GM12873 (cell line): ENCODE results near the gene KMT2A.

ENCODE experiments used
- TF ChIP-seq, protein P1 (sequence below): IDR thresholded peaks from 2 replicates; pipeline ENCODE4 v1.5.1; 2012; ENCODE audit warnings: low read depth, mild to moderate bottlenecking, moderate library complexity, low read length, control low read depth; ENCODE audit not compliant: insufficient read depth; ENCODE audit errors: missing control alignments

Gene KMT2A

DNA sequence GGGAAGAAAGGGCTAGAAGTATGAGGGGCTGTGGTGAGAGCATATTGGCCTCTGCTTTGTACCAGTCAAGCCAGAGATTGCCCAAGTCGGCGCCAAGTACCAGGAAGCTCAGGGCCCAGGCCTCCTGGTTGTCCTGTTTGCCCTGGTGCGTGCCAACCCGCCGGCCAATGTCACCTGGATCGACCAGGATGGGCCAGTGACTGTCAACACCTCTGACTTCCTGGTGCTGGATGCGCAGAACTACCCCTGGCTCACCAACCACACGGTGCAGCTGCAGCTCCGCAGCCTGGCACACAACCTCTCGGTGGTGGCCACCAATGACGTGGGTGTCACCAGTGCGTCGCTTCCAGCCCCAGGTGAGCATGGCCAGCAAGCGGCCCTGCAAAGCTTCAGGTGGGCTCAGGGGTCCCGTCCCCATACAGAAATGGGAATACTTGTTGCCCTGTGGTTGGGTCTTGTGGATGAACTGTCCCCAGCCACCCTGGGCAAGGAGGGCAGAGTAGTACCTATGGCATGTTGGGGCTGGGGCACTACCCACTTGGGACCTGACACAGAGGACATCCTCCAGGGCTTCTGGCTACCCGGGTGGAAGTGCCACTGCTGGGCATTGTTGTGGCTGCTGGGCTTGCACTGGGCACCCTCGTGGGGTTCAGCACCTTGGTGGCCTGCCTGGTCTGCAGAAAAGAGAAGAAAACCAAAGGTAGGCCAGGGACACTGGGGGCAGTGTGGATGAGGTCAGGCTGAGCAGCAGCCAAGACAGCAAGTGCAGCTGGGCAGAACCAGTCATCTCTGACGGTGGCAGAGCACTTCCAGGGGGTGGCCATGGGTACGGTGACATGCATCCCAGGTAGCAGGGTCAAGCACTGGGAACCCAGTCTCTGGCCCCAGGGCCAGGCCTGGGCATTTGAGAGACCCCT lies 96.8 kb downstream of the KMT2A start:
- TF ChIP-seq, protein P1, sequence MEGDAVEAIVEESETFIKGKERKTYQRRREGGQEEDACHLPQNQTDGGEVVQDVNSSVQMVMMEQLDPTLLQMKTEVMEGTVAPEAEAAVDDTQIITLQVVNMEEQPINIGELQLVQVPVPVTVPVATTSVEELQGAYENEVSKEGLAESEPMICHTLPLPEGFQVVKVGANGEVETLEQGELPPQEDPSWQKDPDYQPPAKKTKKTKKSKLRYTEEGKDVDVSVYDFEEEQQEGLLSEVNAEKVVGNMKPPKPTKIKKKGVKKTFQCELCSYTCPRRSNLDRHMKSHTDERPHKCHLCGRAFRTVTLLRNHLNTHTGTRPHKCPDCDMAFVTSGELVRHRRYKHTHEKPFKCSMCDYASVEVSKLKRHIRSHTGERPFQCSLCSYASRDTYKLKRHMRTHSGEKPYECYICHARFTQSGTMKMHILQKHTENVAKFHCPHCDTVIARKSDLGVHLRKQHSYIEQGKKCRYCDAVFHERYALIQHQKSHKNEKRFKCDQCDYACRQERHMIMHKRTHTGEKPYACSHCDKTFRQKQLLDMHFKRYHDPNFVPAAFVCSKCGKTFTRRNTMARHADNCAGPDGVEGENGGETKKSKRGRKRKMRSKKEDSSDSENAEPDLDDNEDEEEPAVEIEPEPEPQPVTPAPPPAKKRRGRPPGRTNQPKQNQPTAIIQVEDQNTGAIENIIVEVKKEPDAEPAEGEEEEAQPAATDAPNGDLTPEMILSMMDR = no peak

DNA sequence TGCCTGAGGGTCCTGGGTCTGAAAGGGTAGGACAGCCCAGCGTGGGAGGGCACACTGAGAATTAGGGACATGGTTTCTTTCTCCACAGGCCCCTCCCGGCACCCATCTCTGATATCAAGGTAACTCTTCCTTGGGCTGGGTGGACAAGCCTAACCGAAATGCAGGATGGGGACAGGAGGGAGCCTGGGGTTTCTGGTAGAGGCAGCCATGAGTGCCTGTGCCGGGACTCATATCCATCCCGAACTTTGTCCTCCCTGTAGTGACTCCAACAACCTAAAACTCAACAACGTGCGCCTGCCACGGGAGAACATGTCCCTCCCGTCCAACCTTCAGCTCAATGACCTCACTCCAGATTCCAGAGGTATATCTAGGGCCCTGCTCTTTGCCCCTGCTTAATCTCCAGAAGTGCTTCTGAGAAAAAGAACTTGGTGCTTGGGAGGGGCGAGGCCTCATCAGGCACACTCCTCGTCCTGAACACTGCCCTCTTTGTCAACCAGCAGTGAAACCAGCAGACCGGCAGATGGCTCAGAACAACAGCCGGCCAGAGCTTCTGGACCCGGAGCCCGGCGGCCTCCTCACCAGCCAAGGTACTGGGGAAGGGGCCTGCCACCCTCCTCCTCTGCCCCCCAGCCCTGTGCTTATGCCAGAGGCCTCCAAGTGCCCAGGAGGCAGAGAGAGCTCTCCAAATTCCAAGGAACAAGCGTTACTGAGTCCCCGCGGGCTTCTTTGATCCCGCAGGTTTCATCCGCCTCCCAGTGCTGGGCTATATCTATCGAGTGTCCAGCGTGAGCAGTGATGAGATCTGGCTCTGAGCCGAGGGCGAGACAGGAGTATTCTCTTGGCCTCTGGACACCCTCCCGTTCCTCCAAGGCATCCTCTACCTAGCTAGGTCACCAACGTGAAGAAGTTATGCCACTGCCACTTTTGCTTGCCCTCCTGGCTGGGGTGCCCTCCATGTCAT lies 97.8 kb downstream of the KMT2A start:
- TF ChIP-seq, protein P1 = no peak

DNA sequence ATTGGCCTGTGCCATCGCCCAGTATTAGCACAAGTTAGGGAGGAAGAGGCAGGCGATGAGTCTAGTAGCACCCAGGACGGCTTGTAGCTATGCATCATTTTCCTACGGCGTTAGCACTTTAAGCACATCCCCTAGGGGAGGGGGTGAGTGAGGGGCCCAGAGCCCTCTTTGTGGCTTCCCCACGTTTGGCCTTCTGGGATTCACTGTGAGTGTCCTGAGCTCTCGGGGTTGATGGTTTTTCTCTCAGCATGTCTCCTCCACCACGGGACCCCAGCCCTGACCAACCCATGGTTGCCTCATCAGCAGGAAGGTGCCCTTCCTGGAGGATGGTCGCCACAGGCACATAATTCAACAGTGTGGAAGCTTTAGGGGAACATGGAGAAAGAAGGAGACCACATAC lies 99.0 kb downstream of the KMT2A start:
- TF ChIP-seq, protein P1 = no peak

DNA sequence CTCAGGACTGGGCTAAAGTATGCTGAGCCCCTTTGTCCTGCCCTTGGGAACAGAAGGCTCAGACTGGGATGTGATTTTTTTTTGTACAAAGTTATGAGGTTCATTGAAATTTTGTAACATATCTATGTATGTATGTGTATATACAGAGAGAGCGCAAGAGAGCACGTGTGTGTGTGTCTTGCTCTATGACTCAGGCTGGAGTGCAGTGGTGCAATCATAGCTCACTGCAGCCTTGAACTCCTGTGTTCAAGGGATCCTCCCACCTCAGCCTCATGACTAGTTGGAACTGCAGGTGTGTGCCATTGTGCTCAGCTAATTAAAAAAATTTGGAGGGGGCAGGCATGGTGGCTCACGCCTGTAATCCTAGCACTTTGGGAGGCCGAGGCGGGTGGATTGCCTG lies 100.4 kb downstream of the KMT2A start:
- TF ChIP-seq, protein P1 = no peak

DNA sequence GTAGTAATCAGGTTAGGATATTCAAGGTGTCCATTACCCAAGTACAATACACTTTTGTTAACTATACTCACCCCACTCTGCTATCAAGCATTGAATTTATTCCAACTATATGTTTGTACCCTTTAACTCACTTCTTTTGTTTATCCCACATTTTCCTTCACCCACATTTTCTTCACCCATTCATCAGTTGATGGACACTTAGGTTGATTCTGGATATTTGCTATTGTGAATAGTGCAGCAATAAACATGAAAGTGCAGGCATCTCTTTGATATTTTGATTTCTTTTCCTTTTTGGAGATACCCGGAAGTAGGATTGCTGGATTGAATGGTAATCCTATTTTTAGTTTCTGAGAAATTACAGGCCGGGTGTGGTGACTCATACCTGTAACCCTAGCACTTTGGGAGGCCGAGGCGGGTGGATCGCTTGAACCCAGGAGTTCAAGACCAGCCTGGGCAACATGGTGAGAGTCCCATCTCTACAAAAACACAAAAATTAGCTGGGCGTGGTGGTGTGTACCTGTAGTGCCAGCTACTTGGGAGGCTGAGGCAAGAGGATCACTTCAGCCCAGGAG lies 101.2 kb downstream of the KMT2A start:
- TF ChIP-seq, protein P1 = no peak

DNA sequence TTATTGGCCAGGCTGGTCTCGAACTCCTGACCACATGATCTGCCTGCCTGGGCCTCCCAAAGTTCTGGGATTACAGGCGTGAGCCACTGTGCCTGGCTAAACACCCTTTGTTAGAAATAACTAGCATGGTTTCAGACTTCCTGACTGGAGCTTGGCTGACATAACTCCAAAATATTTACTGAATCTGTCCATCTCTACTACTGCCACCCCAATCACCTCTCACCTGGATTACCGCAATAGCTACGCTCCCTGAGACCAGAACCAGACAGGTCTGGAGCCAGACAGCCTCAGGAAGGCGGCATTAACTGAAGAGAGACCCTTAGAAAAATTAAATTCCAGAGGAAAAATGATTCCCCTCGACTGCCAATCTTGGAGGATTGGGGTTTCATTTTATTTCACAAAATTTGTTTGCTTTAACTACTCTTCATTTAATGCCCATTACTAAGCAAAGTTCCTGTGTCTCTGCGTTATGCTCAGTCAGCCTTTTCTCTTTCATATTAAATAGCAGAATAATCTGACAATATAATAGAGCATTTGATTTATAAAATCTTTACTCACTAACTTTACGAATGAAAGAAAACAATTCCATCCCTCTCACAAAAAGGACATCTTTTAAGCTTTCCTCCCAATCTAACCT lies 107.8 kb downstream of the KMT2A start:
- TF ChIP-seq, protein P1 = no peak
